GM19328 (cell line): ENCODE measurements around the gene ZNF212.
"Not testable (repeated sequence)": the region's sequence is repeated elsewhere in the genome, so short reads cannot be mapped to it uniquely, and the experiment has no call there.

Source experiments
- ATAC-seq: cut with Tn5 transposase; IDR thresholded peaks from one replicate; pipeline ENCODE4 v1.9.1; 2021; ENCODE audit warnings: mild to moderate bottlenecking, moderate library complexity; ENCODE audit not compliant: unreplicated experiment

Gene ZNF212

GRCh38 chr7:149218469-149219420 lies 20.7 kb upstream of the ZNF212 start:
- no peak for ATAC-seq

- no peak for ATAC-seq
Observed at GRCh38 chr7:149220534-149220933, 18.9 kb upstream of the ZNF212 start.

DNA sequence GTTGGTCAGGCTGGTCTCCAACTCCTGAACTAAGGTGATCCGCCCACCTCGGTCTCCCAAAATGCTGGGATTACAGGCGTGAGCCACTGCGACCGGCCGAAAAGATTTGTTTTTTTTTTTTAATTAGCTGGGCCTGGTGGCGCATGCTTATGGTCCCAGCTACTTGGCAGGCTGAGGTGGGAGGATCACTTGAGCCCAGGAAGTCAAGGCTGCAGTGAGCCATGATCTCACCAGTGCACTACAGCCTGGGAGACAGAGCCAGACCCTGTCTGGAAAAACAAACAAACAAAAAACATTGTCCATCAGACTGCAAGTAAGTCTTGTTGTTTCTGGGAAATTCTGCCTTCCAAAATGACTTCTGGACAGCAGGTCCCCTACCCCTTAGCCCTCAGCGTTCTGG lies 16.3 kb upstream of the ZNF212 start:
- ATAC-seq = no peak

DNA sequence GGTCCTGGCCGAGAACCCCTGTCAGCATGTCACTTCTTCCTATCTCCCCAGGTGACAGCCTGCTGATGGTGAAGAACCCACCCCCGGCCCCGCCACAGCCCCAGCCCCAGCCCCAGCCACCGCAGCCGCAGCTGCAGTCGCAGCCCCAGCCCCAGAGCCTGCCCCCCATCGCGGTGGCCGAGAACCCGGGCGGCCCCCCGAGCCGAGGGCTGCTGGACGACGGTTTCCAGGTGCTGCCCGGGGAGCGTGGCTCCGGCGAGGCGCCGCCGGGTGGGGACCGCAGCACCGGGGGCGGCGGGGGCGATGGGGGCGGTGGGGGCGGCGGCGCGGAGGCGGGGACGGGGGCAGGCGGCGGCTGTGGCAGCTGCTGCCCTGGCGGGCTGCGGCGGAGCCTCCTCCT lies 15.7 kb upstream of the ZNF212 start:
- no peak for ATAC-seq

- ATAC-seq = no peak
Observed at GRCh38 chr7:149224352-149224751, 15.1 kb upstream of the ZNF212 start.

- no peak for ATAC-seq
Observed at GRCh38 chr7:149225106-149225505, 14.3 kb upstream of the ZNF212 start.

- no peak for ATAC-seq
Observed at GRCh38 chr7:149225656-149226055, 13.8 kb upstream of the ZNF212 start.

DNA sequence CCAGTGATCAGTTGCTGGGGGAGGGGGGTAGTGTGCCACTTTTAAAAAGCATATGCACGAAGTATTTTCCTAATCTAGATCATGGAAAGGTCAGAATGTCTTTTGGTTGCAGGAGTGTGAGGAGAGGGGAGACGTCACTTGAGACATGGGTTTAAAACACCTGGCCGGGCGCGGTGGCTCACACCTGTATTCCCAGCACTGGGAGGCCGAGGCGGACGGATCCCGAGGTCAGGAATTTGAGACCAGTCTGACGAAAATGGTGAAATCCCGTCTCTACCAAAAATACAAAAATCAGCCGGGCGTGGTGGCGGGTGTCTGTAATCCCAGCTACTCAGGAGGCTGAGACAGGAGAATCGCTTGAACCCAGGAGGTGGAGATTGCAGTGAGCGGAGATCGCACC lies 13.1 kb upstream of the ZNF212 start:
- ATAC-seq = not testable (repeated sequence)

DNA sequence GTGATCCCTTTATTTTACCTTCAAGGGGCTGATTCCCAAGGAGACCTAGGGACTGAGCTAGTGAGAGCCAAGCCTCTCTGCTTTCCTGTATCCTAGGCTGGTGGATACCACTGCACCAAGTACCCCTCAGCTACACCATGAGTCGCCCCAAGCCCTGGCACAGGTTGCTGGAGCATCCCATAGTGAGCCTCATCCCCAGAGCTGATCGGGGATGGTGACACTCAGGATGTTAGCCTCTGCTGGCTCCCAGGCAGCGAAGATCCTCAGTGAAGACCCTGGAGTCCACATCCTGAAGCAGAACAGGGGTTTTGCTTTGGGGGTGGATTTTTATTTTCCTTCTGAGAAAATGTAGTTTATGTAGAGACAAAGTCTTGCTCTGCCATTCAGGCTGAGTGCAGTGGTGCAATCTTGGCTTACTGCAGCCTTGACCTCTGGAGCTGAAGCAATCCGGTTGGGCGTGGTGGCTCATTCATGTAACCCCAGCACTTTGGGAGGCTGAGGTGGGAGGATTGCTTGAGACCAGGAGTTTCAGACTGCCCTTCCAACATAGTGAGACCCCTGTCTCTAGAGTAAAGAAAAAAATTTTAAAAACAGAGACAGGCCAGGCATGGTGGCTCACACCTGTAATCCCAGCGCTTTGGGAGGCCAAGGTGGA lies 12.5 kb upstream of the ZNF212 start:
- no peak for ATAC-seq

GRCh38 chr7:149228831-149229471 lies 10.5 kb upstream of the ZNF212 start:
- no peak for ATAC-seq

DNA sequence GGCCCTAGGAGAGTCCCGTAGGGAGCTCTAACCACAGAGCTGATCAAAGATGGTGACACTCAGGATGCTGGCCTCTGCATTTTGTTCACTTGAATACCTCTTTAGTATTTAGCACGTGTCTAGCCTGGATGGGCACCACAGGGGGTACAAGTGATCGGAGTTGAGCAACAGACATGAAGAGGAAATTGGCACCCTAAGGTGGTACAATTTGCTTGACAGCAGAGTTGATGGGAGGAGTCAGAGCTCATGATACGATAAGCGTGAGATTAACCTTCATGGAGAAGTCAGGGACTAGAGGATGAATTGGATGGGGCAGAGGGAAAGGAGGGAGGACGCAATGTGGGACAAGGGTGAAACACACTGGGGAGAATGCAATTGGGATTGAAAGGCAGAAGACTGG lies 9.9 kb upstream of the ZNF212 start:
- no peak for ATAC-seq

- ATAC-seq = no peak
Observed at GRCh38 chr7:149232362-149232761, 7.1 kb upstream of the ZNF212 start.

GRCh38 chr7:149233655-149234204 lies 5.7 kb upstream of the ZNF212 start:
- not testable (repeated sequence) for ATAC-seq

DNA sequence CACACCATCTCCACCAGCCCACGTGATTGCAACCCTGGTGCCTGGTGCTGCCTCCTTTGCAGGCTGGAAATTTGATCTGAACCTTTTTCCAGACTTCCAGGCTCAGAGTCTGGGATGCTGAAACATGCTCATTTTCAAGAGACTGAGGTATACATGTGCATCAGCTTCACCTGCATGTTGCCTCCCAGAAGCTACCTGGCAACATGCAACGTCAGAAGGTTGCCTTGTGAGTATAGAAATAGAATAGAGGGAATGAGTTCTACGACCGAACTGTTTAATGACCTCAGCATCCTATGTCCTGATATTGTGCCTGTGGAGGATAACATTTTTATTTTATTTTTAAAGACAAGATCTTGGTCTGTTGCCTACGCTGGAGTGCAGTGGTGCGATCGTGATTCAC lies 1.9 kb upstream of the ZNF212 start:
- ATAC-seq = no peak

- ATAC-seq = no peak
Observed at GRCh38 chr7:149238051-149238450, 1.4 kb upstream of the ZNF212 start.

GRCh38 chr7:149240637-149241036 lies 1.2 kb downstream of the ZNF212 start:
- ATAC-seq = no peak

GRCh38 chr7:149241696-149242095 lies 2.2 kb downstream of the ZNF212 start:
- no peak for ATAC-seq

DNA sequence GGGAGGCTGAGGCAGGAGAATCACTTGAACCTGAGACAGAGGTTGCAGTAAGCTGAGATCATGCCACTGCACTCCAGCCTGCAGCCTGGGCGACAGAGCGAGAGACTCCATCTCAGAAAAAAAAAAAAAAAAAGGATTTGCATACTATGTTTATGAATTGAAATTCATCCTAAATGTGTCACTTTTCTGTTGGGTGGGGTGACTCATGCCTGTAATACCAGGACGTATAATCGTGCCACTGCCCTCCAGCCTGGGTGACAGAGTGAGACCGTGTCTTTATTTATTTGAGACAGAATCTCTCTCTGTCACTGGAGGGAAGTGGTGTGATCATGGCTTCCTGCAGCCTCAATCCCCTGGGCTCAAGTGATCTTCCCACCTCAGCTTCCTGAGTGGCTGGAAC lies 5.8 kb downstream of the ZNF212 start:
- ATAC-seq = no peak

DNA sequence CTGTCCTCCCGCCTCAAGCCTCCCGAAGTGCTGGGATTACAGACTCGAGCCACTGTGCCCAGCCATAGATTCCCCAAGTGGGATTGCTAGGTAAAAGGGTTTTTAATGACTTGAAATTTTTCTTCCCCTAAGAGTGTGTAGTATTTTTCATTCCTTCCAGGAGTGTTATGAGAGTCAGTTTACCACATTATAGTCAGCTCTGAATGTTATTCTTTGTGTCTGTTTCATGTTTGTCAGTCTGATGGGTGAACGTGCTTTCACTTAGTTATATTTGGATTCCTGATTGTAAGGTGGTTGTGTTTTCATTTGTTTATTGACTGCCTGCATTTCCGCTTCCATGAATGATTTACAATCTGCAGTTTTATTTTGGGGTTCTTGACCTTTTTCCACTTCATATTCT lies 6.3 kb downstream of the ZNF212 start:
- ATAC-seq = no peak

DNA sequence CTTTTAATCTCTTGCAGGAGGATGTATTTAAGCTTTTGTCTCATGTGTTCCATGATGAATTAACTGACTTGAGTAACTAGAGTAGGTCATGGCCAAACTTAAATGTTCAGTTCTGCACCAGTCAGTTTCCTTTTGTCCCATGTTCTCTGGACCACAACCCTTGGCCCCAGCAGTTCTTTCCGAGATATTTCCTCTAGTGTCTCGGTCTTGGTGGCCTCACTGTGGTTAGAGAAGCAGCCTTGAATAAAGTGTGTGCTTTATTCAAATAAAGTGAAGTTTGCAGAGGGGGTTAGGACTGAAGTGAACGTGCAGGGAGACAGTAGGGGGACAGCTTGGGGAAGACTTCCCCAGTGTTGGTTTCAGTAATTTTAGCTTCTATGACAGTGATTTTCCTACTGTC lies 9.3 kb downstream of the ZNF212 start:
- ATAC-seq = no peak

DNA sequence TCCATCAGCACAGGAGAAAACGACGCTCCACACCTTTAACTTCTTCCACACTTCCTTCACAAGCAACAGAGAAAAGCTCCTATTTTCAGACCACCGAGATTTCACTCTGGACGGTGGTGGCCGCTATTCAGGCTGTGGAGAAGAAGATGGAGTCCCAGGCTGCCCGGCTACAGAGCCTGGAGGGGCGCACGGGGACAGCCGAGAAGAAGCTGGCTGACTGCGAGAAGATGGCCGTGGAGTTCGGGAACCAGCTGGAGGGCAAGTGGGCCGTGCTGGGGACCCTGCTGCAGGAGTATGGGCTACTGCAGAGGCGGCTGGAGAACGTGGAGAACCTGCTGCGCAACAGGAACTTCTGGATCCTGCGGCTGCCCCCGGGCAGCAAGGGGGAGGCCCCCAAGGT lies 10.7 kb downstream of the ZNF212 start:
- not testable (repeated sequence) for ATAC-seq
